Muscle layer of duodenum (tissue), 2 donors: Measurements from ENCODE around the gene SHC3.

ENCODE experiments used
- H3K27ac ChIP-seq: one replicate; pipeline ENCODE4 v1.7.0; 2013; ENCODE audit warnings: mild to moderate bottlenecking, low read length
- H3K27me3 ChIP-seq: one replicate; pipeline ENCODE4 v1.7.0; 2013; ENCODE audit warnings: low read depth, mild to moderate bottlenecking, control low read depth, low read length
- H3K36me3 ChIP-seq, 2 donors: one replicate each; pipeline ENCODE4 v1.7.0; 2013; ENCODE audit warnings: low read length in 2 of 2, control low read depth in 1 of 2, mild to moderate bottlenecking in 1 of 2; ENCODE audit not compliant: insufficient read depth in 2 of 2, control insufficient read depth in 1 of 2
- H3K4me1 ChIP-seq, 2 donors: one replicate each; pipeline ENCODE4 v1.7.0; 2013; ENCODE audit warnings: low read length in 2 of 2, mild to moderate bottlenecking in 2 of 2, control low read depth in 1 of 2, moderate library complexity in 1 of 2; ENCODE audit not compliant: insufficient read depth in 2 of 2, control insufficient read depth in 1 of 2
- H3K4me3 ChIP-seq, 2 donors: one replicate each; pipeline ENCODE4 v1.7.0; 2013; ENCODE audit warnings: low read length in 2 of 2, low read depth in 1 of 2, mild to moderate bottlenecking in 1 of 2
- H3K9me3 ChIP-seq, 2 donors: one replicate each; pipeline ENCODE4 v1.7.0; 2013; ENCODE audit warnings: low read length in 2 of 2, control low read depth in 1 of 2, mild to moderate bottlenecking in 1 of 2; ENCODE audit not compliant: control insufficient read depth in 1 of 2
- donor health status: healthy.

SHC3 gene

DNA sequence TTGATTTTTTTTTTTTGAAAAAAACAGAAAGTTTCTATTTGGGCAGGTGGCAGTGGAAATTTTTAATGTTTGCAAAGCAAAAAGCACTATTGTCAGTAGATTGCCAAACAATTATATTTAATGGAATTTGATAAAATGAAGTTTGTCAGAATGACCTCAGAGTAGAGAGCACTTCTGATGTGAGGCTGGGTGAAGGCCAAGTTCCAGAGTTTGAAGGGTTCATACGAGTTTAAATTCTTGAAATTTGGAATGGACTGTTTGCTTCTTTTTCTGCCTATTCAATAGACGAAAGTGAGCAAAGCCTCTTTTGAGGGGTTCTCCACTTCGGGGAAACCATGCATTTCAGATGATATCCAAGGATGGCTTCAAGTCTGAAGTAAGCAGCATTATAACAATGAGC lies 7.4 kb downstream of the SHC3 start:
- H3K9me3 ChIP-seq, result no peaks in the 10 kb centered on the region
- H3K4me3 ChIP-seq, result no peak overlapping the region
- H3K36me3 ChIP-seq, result no peaks in the 10 kb centered on the region
- H3K27me3 ChIP-seq, result peaks cover 12% of the 10 kb centered on the region
- no peak overlapping the region for H3K27ac ChIP-seq
- no peaks in the 10 kb centered on the region for H3K4me1 ChIP-seq

DNA sequence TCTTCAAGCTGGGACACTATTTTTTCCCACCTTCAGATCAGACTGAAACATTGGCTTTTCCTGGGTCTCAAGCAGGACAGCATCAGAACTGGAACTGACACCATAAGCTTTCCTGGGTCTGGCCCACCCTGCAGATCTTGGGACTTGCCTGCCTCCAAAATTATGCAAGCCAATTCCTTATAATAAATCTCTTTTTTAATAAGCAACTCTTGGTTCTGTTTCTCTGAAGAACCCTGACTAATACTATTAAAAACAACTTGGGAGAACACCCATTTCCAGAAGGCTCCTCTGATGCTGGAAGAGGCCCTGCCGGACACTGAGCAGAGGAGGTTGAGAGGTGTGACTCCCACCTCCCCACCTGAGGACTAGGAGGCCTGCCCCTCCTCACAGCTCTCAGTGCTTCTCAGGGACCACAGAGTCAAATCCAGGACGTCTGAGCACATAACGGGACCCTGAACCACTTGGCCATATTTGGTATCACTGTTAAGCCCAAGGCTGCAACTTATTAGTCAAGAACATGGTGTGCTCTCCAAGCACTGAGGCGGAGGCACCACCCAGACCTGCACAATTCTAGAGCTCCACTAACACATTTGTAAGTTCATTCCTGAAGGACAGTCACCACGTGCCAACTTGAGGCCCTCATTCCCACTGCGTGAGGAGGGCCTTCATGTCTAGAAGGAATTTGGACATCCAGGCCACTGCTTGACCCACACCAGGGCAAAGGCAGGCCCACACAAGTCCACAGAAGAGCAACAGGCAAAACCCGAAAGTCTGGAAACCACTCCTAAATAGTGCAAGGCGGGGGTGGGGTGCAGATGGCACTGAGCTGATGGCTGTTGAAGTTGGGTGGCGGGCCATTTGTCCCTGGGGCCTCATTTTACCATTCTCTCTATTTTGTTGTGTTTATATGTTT lies 9.5 kb downstream of the SHC3 start:
- H3K36me3 ChIP-seq, result no peaks in the 10 kb centered on the region
- H3K27ac ChIP-seq, result no peak overlapping the region
- H3K9me3 ChIP-seq, result no peaks in the 10 kb centered on the region
- H3K27me3 ChIP-seq, result no peaks in the 10 kb centered on the region
- H3K4me3 ChIP-seq, result no peak overlapping the region
- no peaks in the 10 kb centered on the region for H3K4me1 ChIP-seq

DNA sequence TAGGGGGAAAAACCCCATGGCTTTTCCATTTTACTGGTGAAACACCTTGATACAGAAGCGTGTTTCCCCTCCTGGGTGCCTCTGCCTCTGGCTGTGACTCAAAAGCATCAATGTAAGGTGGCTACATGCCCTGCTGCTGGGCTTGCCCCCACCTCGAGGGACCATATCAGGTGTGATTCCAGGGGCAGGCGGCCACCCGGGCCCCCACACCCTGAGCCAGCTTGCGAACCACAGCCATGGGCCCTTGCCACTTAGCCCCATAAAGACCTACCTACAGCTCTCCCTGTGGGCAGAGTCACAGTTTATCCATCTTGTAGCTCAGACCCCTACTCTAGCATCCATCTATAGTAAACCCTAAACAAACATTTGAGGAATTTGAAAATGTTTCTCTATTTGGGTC lies 10.8 kb downstream of the SHC3 start:
- H3K4me3 ChIP-seq, result no peak overlapping the region
- H3K36me3 ChIP-seq, result no peaks in the 10 kb centered on the region
- H3K27me3 ChIP-seq, result no peaks in the 10 kb centered on the region
- no peak overlapping the region for H3K27ac ChIP-seq
- H3K9me3 ChIP-seq, result no peaks in the 10 kb centered on the region
- H3K4me1 ChIP-seq, result no peaks in the 10 kb centered on the region

DNA sequence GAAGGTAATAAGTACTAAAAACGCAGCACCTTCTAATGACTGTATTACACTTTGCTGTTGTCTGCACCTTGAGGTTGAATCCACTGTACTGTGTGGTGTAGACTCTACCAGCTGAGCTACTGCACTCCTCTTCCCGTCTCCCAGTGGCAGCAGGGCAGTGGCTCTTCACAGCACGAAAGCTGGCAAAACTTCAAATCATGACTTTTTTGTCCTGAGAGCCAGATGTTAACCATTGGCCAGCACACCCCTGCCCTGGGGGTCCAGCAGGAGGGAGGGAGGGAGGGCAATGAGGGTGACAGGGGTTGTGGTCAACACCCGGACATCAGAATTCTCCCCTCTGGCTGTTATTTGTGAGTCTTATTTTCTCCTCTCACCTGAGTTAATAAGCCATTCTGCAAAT lies 11.8 kb downstream of the SHC3 start:
- H3K27ac ChIP-seq, result no peak overlapping the region
- H3K4me1 ChIP-seq, result no peaks in the 10 kb centered on the region
- H3K36me3 ChIP-seq, result no peaks in the 10 kb centered on the region
- H3K9me3 ChIP-seq, result no peaks in the 10 kb centered on the region
- no peaks in the 10 kb centered on the region for H3K27me3 ChIP-seq
- no peak overlapping the region for H3K4me3 ChIP-seq

DNA sequence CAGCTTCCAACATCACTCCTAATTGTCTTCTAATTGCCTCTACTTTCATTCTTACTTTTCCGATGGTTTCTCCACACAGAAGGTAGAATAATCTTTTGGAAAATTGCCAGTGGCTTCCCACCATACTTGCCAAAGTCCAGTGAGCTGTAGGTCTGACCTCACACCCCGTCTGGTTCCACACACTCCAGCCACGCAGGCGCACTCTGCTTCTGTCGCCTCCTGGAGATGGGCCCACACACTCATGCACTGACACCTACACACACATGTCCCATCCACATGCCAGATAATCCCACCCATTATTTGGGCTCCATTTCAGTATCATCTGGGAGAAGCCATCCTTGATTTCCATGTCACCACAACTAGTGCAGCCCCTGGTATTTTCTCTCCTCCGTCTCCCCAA lies 12.7 kb downstream of the SHC3 start:
- Histone ChIP-seq H3K4me3 (no peak overlapping the region), H3K9me3 (no peaks in the 10 kb centered on the region), H3K4me1 (no peaks in the 10 kb centered on the region), H3K27me3 (no peaks in the 10 kb centered on the region), H3K36me3 (no peaks in the 10 kb centered on the region), H3K27ac (no peak overlapping the region)

- no peak overlapping the region for H3K4me3 ChIP-seq
- H3K9me3 ChIP-seq, result no peaks in the 10 kb centered on the region
- H3K27me3 ChIP-seq, result no peaks in the 10 kb centered on the region
- no peaks in the 10 kb centered on the region for H3K36me3 ChIP-seq
- H3K4me1 ChIP-seq, result no peaks in the 10 kb centered on the region
- no peak overlapping the region for H3K27ac ChIP-seq
Observed at GRCh38 chr9:89165341-89165740, 13.3 kb downstream of the SHC3 start.

- no peaks in the 10 kb centered on the region for H3K9me3 ChIP-seq
Observed at GRCh38 chr9:89161221-89161620, 17.4 kb downstream of the SHC3 start.

DNA sequence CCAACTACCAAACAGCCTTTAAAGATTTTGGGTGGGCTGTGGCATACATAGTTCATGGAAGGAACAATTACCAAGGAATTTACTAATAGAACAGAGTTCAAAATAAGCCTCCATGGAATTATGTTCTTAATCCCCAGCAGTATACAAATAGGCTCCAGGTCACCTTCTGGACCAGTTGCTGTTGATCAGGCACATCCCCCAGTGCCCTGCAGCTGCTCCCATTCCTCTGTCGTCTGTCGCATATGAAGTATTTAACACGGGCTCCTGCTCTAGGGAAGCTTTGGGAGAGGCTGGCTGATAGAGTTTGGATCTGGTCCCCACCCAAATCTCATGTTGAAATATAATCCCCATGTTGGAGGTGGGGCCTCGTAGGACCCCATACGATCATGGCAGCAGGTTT lies 17.8 kb downstream of the SHC3 start:
- no peak overlapping the region for H3K4me3 ChIP-seq
- no peaks in the 10 kb centered on the region for H3K36me3 ChIP-seq
- no peaks in the 10 kb centered on the region for H3K4me1 ChIP-seq
- no peaks in the 10 kb centered on the region for H3K9me3 ChIP-seq
- H3K27ac ChIP-seq, result no peak overlapping the region
- H3K27me3 ChIP-seq, result no peaks in the 10 kb centered on the region

More at GRCh38 chr9:89161221-89161620, 17.4 kb downstream of the SHC3 start:
- Histone ChIP-seq H3K36me3 (no peaks in the 10 kb centered on the region), H3K4me1 (no peaks in the 10 kb centered on the region), H3K4me3 (no peak overlapping the region), H3K27me3 (no peaks in the 10 kb centered on the region), H3K27ac (no peak overlapping the region)

GRCh38 chr9:89154651-89155336 lies 23.8 kb downstream of the SHC3 start:
- H3K27me3 ChIP-seq, result no peaks in the 10 kb centered on the region
- no peaks in the 10 kb centered on the region for H3K9me3 ChIP-seq
- no peak overlapping the region for H3K4me3 ChIP-seq
- H3K36me3 ChIP-seq, result no peaks in the 10 kb centered on the region
- H3K27ac ChIP-seq, result no peak overlapping the region
- no peaks in the 10 kb centered on the region for H3K4me1 ChIP-seq

- no peak overlapping the region for H3K4me3 ChIP-seq
- no peak overlapping the region for H3K27ac ChIP-seq
- no peaks in the 10 kb centered on the region for H3K27me3 ChIP-seq
- no peaks in the 10 kb centered on the region for H3K4me1 ChIP-seq
- H3K9me3 ChIP-seq, result no peaks in the 10 kb centered on the region
- H3K36me3 ChIP-seq, result no peaks in the 10 kb centered on the region
Observed at GRCh38 chr9:89154218-89154617, 24.4 kb downstream of the SHC3 start.

- no peaks in the 10 kb centered on the region for H3K27me3 ChIP-seq
- no peaks in the 10 kb centered on the region for H3K36me3 ChIP-seq
- no peak overlapping the region for H3K4me3 ChIP-seq
- no peaks in the 10 kb centered on the region for H3K9me3 ChIP-seq
- H3K27ac ChIP-seq, result no peak overlapping the region
- H3K4me1 ChIP-seq, result no peaks in the 10 kb centered on the region
Observed at GRCh38 chr9:89153232-89154017, 25.2 kb downstream of the SHC3 start.
